IMR-90 (cell line): Measurements from ENCODE around the gene ACO1.

Experiments
- FOS ChIP-seq: fragments of 150-350 bp; IDR thresholded peaks from 2 replicates; pipeline ENCODE4 v1.6.1; 2016; ENCODE audit warnings: low read depth, low read length
- POLR2A ChIP-seq: IDR thresholded peaks from 2 replicates; pipeline ENCODE4 v1.6.1; 2012; ENCODE audit warnings: mild to moderate bottlenecking, low read depth, low read length
- RAD21 ChIP-seq: IDR thresholded peaks from 2 replicates; pipeline ENCODE4 v1.6.1; 2012; ENCODE audit warnings: low read length, improper control_type of control experiment
- RCOR1 ChIP-seq: IDR thresholded peaks from 2 replicates; pipeline ENCODE4 v1.6.1; 2012; ENCODE audit warnings: mild to moderate bottlenecking, low read length, improper control_type of control experiment; ENCODE audit not compliant: insufficient replicate concordance
- RFX5 ChIP-seq: IDR thresholded peaks from 2 replicates; pipeline ENCODE4 v1.8.0; 2012; ENCODE audit warnings: low read depth, mild to moderate bottlenecking, low read length, moderate library complexity
- SMC3 ChIP-seq: fragments of 150-350 bp; IDR thresholded peaks from 2 replicates; pipeline ENCODE4 v1.6.1; 2016; ENCODE audit warnings: low read depth, mild to moderate bottlenecking, antibody characterized with exemption, low read length, moderate library complexity
- TF ChIP-seq, protein P1 (sequence below): conservative IDR thresholded peaks from 2 replicates; pipeline ENCODE4 v1.5.1; 2012; ENCODE audit warnings: mild to moderate bottlenecking, low read depth, low read length, improper control_type of control experiment
- TF ChIP-seq, protein P2 (sequence below): fragments of 150-350 bp; IDR thresholded peaks from 2 replicates; pipeline ENCODE4 v1.6.1; 2016; ENCODE audit warnings: low read depth, mild to moderate bottlenecking, low read length, moderate library complexity, borderline replicate concordance

DNA sequence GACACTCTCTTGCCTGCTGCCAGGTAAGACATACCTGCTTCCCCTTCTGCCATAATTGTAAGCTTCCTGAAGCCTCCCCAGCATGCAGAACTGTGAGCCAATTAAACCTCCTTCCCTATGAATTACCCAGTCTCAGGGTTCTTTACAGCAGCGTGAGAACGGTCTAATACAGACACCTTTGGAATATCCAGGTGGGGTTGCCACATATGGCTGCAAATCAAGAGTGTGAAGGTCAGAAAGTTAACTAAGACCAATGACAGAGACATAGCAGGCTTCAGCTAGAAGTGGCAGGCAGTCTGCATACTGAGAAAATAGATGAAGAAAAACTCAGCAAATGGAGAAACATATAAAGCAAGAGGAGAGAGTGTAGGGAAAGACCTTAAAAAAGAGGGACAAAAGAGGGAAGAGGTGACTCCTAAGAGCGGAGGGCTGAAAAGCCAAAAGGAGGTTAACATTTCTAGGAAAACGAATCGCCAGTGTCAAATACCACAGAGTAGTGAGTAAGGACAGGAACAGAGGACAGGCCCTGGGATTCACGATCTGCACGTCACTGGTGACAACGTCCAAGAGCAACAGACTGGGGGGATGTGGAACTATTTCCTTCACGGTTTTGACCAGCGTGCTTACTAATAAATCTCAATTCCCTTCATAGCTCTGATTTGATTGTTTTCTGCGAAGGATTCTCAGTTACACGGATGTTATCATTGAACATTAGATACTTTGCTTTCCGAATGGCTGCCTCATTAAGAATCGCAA, 1.7 kb upstream of the ACO1 start:
- TF ChIP-seq RAD21 (no peak), POLR2A (no peak), RCOR1 (no peak), RFX5 (no peak), SMC3 (no peak), FOS (no peak)
- TF ChIP-seq, protein P1, sequence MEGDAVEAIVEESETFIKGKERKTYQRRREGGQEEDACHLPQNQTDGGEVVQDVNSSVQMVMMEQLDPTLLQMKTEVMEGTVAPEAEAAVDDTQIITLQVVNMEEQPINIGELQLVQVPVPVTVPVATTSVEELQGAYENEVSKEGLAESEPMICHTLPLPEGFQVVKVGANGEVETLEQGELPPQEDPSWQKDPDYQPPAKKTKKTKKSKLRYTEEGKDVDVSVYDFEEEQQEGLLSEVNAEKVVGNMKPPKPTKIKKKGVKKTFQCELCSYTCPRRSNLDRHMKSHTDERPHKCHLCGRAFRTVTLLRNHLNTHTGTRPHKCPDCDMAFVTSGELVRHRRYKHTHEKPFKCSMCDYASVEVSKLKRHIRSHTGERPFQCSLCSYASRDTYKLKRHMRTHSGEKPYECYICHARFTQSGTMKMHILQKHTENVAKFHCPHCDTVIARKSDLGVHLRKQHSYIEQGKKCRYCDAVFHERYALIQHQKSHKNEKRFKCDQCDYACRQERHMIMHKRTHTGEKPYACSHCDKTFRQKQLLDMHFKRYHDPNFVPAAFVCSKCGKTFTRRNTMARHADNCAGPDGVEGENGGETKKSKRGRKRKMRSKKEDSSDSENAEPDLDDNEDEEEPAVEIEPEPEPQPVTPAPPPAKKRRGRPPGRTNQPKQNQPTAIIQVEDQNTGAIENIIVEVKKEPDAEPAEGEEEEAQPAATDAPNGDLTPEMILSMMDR = no peak
- TF ChIP-seq, protein P2, sequence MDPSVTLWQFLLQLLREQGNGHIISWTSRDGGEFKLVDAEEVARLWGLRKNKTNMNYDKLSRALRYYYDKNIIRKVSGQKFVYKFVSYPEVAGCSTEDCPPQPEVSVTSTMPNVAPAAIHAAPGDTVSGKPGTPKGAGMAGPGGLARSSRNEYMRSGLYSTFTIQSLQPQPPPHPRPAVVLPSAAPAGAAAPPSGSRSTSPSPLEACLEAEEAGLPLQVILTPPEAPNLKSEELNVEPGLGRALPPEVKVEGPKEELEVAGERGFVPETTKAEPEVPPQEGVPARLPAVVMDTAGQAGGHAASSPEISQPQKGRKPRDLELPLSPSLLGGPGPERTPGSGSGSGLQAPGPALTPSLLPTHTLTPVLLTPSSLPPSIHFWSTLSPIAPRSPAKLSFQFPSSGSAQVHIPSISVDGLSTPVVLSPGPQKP = no peak
